T-cell (primary cell): ENCODE results near the gene BOD1L1. TPM values are rescaled to one million over a fixed set of nuclear protein-coding genes. Genes with fewer than 3 reads are reported as not detected.
"Not testable (repeated sequence)": the region's sequence is repeated elsewhere in the genome, so short reads cannot be mapped to it uniquely, and the experiment has no call there.

Source experiments
- ATAC-seq, 4 experiments: fragments of 200-7000 bp in 3 of 4; fragments of 150-1000 bp in 1 of 4; cut with Tn5 transposase; replicated peaks in 1 of 4; 1 replicate in 3 of 4; 2 replicates in 1 of 4; pipeline ENCODE4 v1.10.0; 2021; ENCODE audit warnings: moderate library complexity in 3 of 4, mild to moderate bottlenecking in 2 of 4, moderate number of reproducible peaks in 1 of 4
- CTCF ChIA-PET, 2 donors: fragments of 300-600 bp; sonication (Branson Sonifier 250); formaldehyde crosslinking; loops; one replicate each; lab custom pipeline; 2022; ENCODE audit warnings: antibody characterized with exemption in 2 of 2; lab: Charles Lee
- POLR2A ChIA-PET, 2 donors: fragments of 300-600 bp; sonication (Branson Sonifier 250); formaldehyde crosslinking; loops; one replicate each; lab custom pipeline; 2022; ENCODE audit warnings: antibody characterized with exemption in 2 of 2; lab: Charles Lee
- DNase-seq, 35 experiments: peaks; one replicate each; pipeline versions ENCODE4 v3.0.0 to v3.0.0-alpha.2; 2013 to 2023
- H3K27ac ChIP-seq: one replicate; pipeline ENCODE4 v1.5.1; 2013; ENCODE audit warnings: low read length
- H3K27me3 ChIP-seq, 2 experiments: replicated peaks in 1 of 2; 1 replicate in 1 of 2; 2 replicates in 1 of 2; pipeline versions ENCODE4 v1.6.1 to v1.7.0; 2013; ENCODE audit warnings: low read length in 1 of 2, mixed read lengths in 1 of 2; ENCODE audit not compliant: control insufficient read depth in 2 of 2, insufficient read depth in 2 of 2; ENCODE audit errors: extremely low read depth in 1 of 2
- H3K36me3 ChIP-seq, 2 donors: 1 replicate in 1 of 2; 2 replicates in 1 of 2; pipeline versions ENCODE4 v1.6.1 to v1.7.0; 2013; ENCODE audit warnings: low read length in 1 of 2; ENCODE audit not compliant: control insufficient read depth in 2 of 2, insufficient read depth in 1 of 2; ENCODE audit errors: extremely low read depth in 1 of 2
- H3K4me1 ChIP-seq, 2 experiments: 1 replicate in 1 of 2; 2 replicates in 1 of 2; pipeline versions ENCODE4 v1.6.1 to v1.7.0; 2013; ENCODE audit warnings: low read length in 2 of 2, mixed read lengths in 1 of 2; ENCODE audit not compliant: insufficient read depth in 2 of 2, control insufficient read depth in 1 of 2; ENCODE audit errors: extremely low read depth in 1 of 2
- H3K4me3 ChIP-seq, 2 donors: 1 replicate in 1 of 2; 2 replicates in 1 of 2; pipeline versions ENCODE4 v1.5.1 to v1.7.0; 2013; ENCODE audit warnings: mild to moderate bottlenecking in 2 of 2, low read length in 1 of 2, moderate library complexity in 1 of 2; ENCODE audit not compliant: control insufficient read depth in 1 of 2; ENCODE audit errors: extremely low read depth in 1 of 2
- H3K9me3 ChIP-seq: 2 replicates; pipeline ENCODE4 v1.7.0; 2013
- H3K27ac Mint-ChIP-seq, 2 donors: one replicate each; pipeline ENCODE4 v1.8.0; 2020 to 2021; ENCODE audit warnings: mild to moderate bottlenecking in 2 of 2, mixed read lengths in 2 of 2
- H3K27me3 Mint-ChIP-seq, 2 donors: one replicate each; pipeline ENCODE4 v1.8.0; 2021 to 2022; ENCODE audit warnings: mixed read lengths in 2 of 2
- H3K36me3 Mint-ChIP-seq: one replicate; pipeline ENCODE4 v1.8.0; 2021; ENCODE audit warnings: mixed read lengths
- H3K4me1 Mint-ChIP-seq, 3 donors: one replicate each; pipeline ENCODE4 v1.8.0; 2020 to 2022; ENCODE audit warnings: mixed read lengths in 3 of 3, mild to moderate bottlenecking in 1 of 3
- H3K4me3 Mint-ChIP-seq, 3 donors: one replicate each; pipeline ENCODE4 v1.8.0; 2020 to 2022; ENCODE audit warnings: mild to moderate bottlenecking in 3 of 3, mixed read lengths in 3 of 3, moderate library complexity in 3 of 3
- H3K9me3 Mint-ChIP-seq, 3 donors: one replicate each; pipeline ENCODE4 v1.8.0; 2020 to 2022; ENCODE audit warnings: mixed read lengths in 3 of 3
- WGBS: methylation state at CpG from one replicate; pipeline ENCODE4 v1.1.5; 2013; ENCODE audit warnings: missing lambda C conversion rate; ENCODE audit not compliant: insufficient coverage; 5-methylcytosine and 5-hydroxymethylcytosine counted together
- total RNA-seq, 35 experiments: library from RNA in 6 of 35; stranded (reverse) in 6 of 35; fragments of 120-200 nt in 1 of 35; gene quantifications; one replicate each; pipeline versions ENCODE4 v1.2.1 to v1.2.4 and lab custom pipeline; 2013 to 2026

BOD1L1 gene
- total RNA-seq, 5 donors from 2014 or later (not counting 1 experiment from before 2014, with no cell fraction given), result 48.3 to 57.1 (median 55.4) TPM

- H3K27me3 ChIP-seq, result no peaks in the 10 kb centered on the region
- Mint-ChIP-seq H3K4me3 (no peak overlapping the region), H3K36me3 (peaks cover 64% of the 10 kb centered on the region), H3K27me3 (no peaks in the 10 kb centered on the region), H3K9me3 (no peaks in the 10 kb centered on the region), H3K4me1 (no peaks in the 10 kb centered on the region), H3K27ac (no peak overlapping the region)
- H3K4me1 ChIP-seq, result no peaks in the 10 kb centered on the region
- H3K27ac ChIP-seq, result no peak overlapping the region
- ChIA-PET CTCF (no interaction called here), POLR2A (no interaction called here)
- H3K4me3 ChIP-seq, result no peak overlapping the region
- H3K9me3 ChIP-seq, result no peaks in the 10 kb centered on the region
- ATAC-seq (no peak), DNase-seq (no peak)
- H3K36me3 ChIP-seq, result peaks cover 4 to 81% of the 10 kb centered on the region in 2 donors
- 92% methylated on average over 2 of the region's 3 CpGs for WGBS
These were observed 49.9 kb downstream of the BOD1L1 start for GRCh38 chr4:13577660-13578059.

DNA sequence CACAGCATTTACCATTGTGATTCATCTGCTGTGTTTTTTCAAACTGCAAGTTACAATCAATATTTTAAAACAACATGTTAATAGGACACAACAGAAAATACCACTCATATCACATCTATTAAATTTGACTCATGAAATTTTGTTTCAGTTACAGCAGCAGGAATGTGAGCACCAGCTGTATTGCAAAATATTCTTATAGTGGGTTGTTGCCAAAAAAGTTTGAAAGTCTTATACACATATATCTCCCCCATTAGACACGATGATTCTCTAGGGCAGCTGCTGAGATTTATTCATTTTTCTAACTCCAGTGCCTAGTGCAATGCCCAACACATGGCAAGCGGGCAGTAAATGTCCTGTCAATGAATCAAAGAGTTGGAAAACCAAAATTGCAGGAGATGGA, 56.6 kb downstream of the BOD1L1 start:
- peaks cover 6 to 61% of the 10 kb centered on the region in 2 donors for H3K36me3 ChIP-seq
- ChIA-PET CTCF (no interaction called here), POLR2A (no interaction called here)
- ATAC-seq, result no peak
- no peaks in the 10 kb centered on the region for H3K9me3 ChIP-seq
- no peak for DNase-seq
- Mint-ChIP-seq H3K4me1 (no peaks in the 10 kb centered on the region), H3K9me3 (no peaks in the 10 kb centered on the region), H3K27ac (no peak overlapping the region), H3K27me3 (no peaks in the 10 kb centered on the region), H3K36me3 (peaks cover 65% of the 10 kb centered on the region), H3K4me3 (no peak overlapping the region)
- H3K4me3 ChIP-seq, result no peak overlapping the region
- 100% methylated on average over 1 of the region's 2 CpGs for WGBS
- no peaks in the 10 kb centered on the region for H3K4me1 ChIP-seq
- H3K27ac ChIP-seq, result no peak overlapping the region
- no peaks in the 10 kb centered on the region for H3K27me3 ChIP-seq

- ChIA-PET POLR2A (no interaction called here), CTCF (no interaction called here)
- no peak for ATAC-seq
- Mint-ChIP-seq H3K27ac (no peak overlapping the region), H3K27me3 (no peaks in the 10 kb centered on the region), H3K4me1 (no peaks in the 10 kb centered on the region), H3K9me3 (no peaks in the 10 kb centered on the region), H3K36me3 (peaks cover 49% of the 10 kb centered on the region), H3K4me3 (no peak overlapping the region)
- Histone ChIP-seq H3K27ac (no peak overlapping the region), H3K36me3 (peaks cover 3 to 37% of the 10 kb centered on the region in 2 donors), H3K27me3 (no peaks in the 10 kb centered on the region), H3K4me3 (no peak overlapping the region), H3K4me1 (no peaks in the 10 kb centered on the region), H3K9me3 (no peaks in the 10 kb centered on the region)
- WGBS, result 100% methylated on average over 4 of the region's 5 CpGs
- no peak for DNase-seq
These were observed 60.4 kb downstream of the BOD1L1 start for GRCh38 chr4:13567125-13567524.

DNA sequence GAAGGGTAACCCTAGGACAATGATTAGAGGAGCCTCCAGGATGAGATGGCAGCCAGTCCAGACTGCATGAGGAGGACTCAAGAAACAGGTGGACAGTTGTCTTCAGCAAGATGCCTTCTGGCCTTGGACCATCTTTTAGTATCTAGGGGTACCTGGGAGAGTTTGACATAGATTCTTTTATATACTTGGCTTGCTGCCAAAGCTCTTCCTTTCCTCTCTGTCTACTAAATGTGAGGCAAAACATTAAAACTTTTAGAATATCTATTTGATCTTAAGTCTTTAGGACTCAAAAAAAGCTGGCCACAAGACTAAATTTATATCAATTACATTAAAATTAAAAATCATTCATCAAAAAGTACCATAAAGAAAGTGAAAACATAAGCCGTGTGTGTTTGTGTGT, 64.6 kb downstream of the BOD1L1 start:
- peaks cover 3 to 6% of the 10 kb centered on the region in 2 donors for H3K36me3 ChIP-seq
- Mint-ChIP-seq H3K27ac (no peak overlapping the region), H3K27me3 (peaks cover 5 to 8% of the 10 kb centered on the region in 2 donors), H3K9me3 (no peaks in the 10 kb centered on the region), H3K36me3 (peaks cover 24% of the 10 kb centered on the region), H3K4me3 (no peak overlapping the region), H3K4me1 (no peaks in the 10 kb centered on the region)
- no peaks in the 10 kb centered on the region for H3K9me3 ChIP-seq
- DNase-seq (no peak), ATAC-seq (no peak)
- H3K27me3 ChIP-seq, result peaks cover 0 to 2% of the 10 kb centered on the region in 2 experiments
- ChIA-PET POLR2A (no interaction called here), CTCF (no interaction called here)
- H3K4me3 ChIP-seq, result no peak overlapping the region
- WGBS, result no CpG with 5 or more reads among the region's 1 CpG
- no peak overlapping the region for H3K27ac ChIP-seq
- no peaks in the 10 kb centered on the region for H3K4me1 ChIP-seq

DNA sequence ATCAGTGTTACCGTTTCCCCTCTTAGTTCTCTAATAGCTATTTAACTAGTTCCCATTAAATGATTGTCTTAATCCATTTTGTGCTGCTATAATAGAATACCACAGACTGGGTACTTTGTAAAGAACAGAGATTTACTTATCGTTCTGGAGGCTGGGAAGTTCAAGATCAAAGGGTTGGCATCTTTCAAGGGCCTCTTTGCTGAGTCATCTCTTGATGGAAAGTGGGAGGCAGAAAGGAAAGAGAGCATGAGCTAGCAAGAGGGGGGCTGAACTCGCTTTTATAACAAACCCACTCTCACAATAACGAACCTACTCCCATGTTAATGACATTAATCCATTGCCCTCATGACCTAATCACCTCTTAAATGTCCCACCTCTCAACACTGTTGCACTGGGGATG, 65.9 kb downstream of the BOD1L1 start:
- no peaks in the 10 kb centered on the region for H3K4me1 Mint-ChIP-seq
- Histone ChIP-seq H3K4me1 (no peaks in the 10 kb centered on the region), H3K9me3 (no peaks in the 10 kb centered on the region), H3K27me3 (peaks cover 0 to 2% of the 10 kb centered on the region in 2 experiments), H3K27ac (no peak overlapping the region), H3K4me3 (no peak overlapping the region), H3K36me3 (peaks cover 0 to 3% of the 10 kb centered on the region in 2 donors)
- DNase-seq (no peak), ATAC-seq (no peak)
- WGBS, result 20% methylated on average over 1 of the region's 4 CpGs
- H3K9me3 Mint-ChIP-seq, result no peaks in the 10 kb centered on the region
- peaks cover 10 to 16% of the 10 kb centered on the region in 2 donors for H3K27me3 Mint-ChIP-seq
- H3K27ac Mint-ChIP-seq, result no peak overlapping the region
- ChIA-PET CTCF (no interaction called here), POLR2A (no interaction called here)
- H3K36me3 Mint-ChIP-seq, result peaks cover 13% of the 10 kb centered on the region
- H3K4me3 Mint-ChIP-seq, result no peak overlapping the region

GRCh38 chr4:13560111-13560510, 67.4 kb downstream of the BOD1L1 start:
- H3K27ac ChIP-seq, H3K9me3 ChIP-seq, H3K9me3 Mint-ChIP-seq, POLR2A ChIA-PET, H3K4me1 ChIP-seq, H3K4me3 ChIP-seq, H3K36me3 Mint-ChIP-seq, CTCF ChIA-PET, H3K4me3 Mint-ChIP-seq, H3K4me1 Mint-ChIP-seq, H3K27me3 ChIP-seq, H3K27ac Mint-ChIP-seq, DNase-seq, H3K36me3 ChIP-seq, ATAC-seq: not testable (repeated sequence)
- peaks cover 13 to 18% of the 10 kb centered on the region in 2 donors for H3K27me3 Mint-ChIP-seq
- no CpG with 5 or more reads among the region's 5 CpGs for WGBS

GRCh38 chr4:13559413-13559812, 68.1 kb downstream of the BOD1L1 start:
- no peaks in the 10 kb centered on the region for H3K9me3 Mint-ChIP-seq
- no peak overlapping the region for H3K27ac Mint-ChIP-seq
- DNase-seq (no peak), ATAC-seq (no peak)
- Histone ChIP-seq H3K36me3 (no peaks in the 10 kb centered on the region), H3K27me3 (peaks cover 0 to 2% of the 10 kb centered on the region in 2 experiments), H3K4me1 (no peaks in the 10 kb centered on the region), H3K4me3 (no peak overlapping the region), H3K9me3 (no peaks in the 10 kb centered on the region), H3K27ac (no peak overlapping the region)
- WGBS, result 43% methylated on average over 2 of the region's 2 CpGs
- peaks cover 16 to 20% of the 10 kb centered on the region in 2 donors for H3K27me3 Mint-ChIP-seq
- H3K4me1 Mint-ChIP-seq, result no peaks in the 10 kb centered on the region
- H3K4me3 Mint-ChIP-seq, result no peak overlapping the region
- ChIA-PET CTCF (interaction anchor here in 1 of 2 donors (0.5 kb wide), 1 partner anchor 45 kb away, joined by 4 read pairs; no protein-coding TSS in a partner anchor), POLR2A (no interaction called here)
- peaks cover 7% of the 10 kb centered on the region for H3K36me3 Mint-ChIP-seq
